MG63 (cell line): ENCODE results near the gene CAPS2. TPM values are rescaled to one million over a fixed set of nuclear protein-coding genes. Genes with fewer than 3 reads are reported as not detected.
A peak's percentile ranks its signal among the peaks of the same experiment; 100 is the strongest.

ENCODE experiments used
- DNase-seq: peaks from one replicate; pipeline ENCODE4 v3.0.0-alpha.2; 2020
- H3K27me3 ChIP-seq: fragments of 250-450 bp; sonication (Bioruptor Pico); 2 replicates; pipeline ENCODE4 v1.5.1; 2020; ENCODE audit warnings: mild to moderate bottlenecking, moderate library complexity
- H3K36me3 ChIP-seq: fragments of 250-450 bp; sonication (Bioruptor Pico); 2 replicates; pipeline ENCODE4 v1.5.1; 2020; ENCODE audit warnings: mild to moderate bottlenecking, moderate library complexity
- H3K4me3 ChIP-seq: fragments of 250-450 bp; sonication (Bioruptor Pico); 2 replicates; pipeline ENCODE4 v1.5.1; 2020; ENCODE audit warnings: mild to moderate bottlenecking, moderate library complexity
- H3K9me3 ChIP-seq: fragments of 250-450 bp; sonication (Bioruptor Pico); 2 replicates; pipeline ENCODE4 v1.5.1; 2020; ENCODE audit warnings: mild to moderate bottlenecking, moderate library complexity
- total RNA-seq: library from RNA; depleted of rRNA; stranded (reverse); fragments of >200 nt; shearing (Covaris generic); gene quantifications from 2 replicates; pipeline ENCODE4 v1.2.3, GENCODE V29; 2014; ENCODE audit warnings: low replicate concordance

The CAPS2 gene
- total RNA-seq, 1 experiment from 2014 or later: 0.43 TPM

- H3K4me3 ChIP-seq: no peak overlapping the region
- no peaks in the 10 kb centered on the region for H3K9me3 ChIP-seq
- DNase-seq: no peak
- H3K36me3 ChIP-seq: no peaks in the 10 kb centered on the region
- no peaks in the 10 kb centered on the region for H3K27me3 ChIP-seq
These were observed 12.3 kb downstream of the CAPS2 start for GRCh38 chr12:75317784-75318183.

- DNase-seq: peak; percentile 11
- H3K9me3 ChIP-seq: no peaks in the 10 kb centered on the region
- no peak overlapping the region for H3K4me3 ChIP-seq
- no peaks in the 10 kb centered on the region for H3K27me3 ChIP-seq
- H3K36me3 ChIP-seq: no peaks in the 10 kb centered on the region
These were observed 14.6 kb downstream of the CAPS2 start for GRCh38 chr12:75315518-75315917.

- Histone ChIP-seq H3K4me3 (no peak overlapping the region), H3K36me3 (no peaks in the 10 kb centered on the region), H3K27me3 (no peaks in the 10 kb centered on the region), H3K9me3 (no peaks in the 10 kb centered on the region)
- DNase-seq: no peak
These were observed 18.8 kb downstream of the CAPS2 start for GRCh38 chr12:75311369-75311768.

GRCh38 chr12:75308279-75308678, 21.8 kb downstream of the CAPS2 start:
- no peak overlapping the region for H3K4me3 ChIP-seq
- DNase-seq: no peak
- H3K9me3 ChIP-seq: no peaks in the 10 kb centered on the region
- no peaks in the 10 kb centered on the region for H3K36me3 ChIP-seq
- no peaks in the 10 kb centered on the region for H3K27me3 ChIP-seq

GRCh38 chr12:75305412-75306332, 24.5 kb downstream of the CAPS2 start:
- Histone ChIP-seq H3K9me3 (no peaks in the 10 kb centered on the region), H3K4me3 (no peak overlapping the region), H3K36me3 (no peaks in the 10 kb centered on the region), H3K27me3 (no peaks in the 10 kb centered on the region)
- DNase-seq: no peak

GRCh38 chr12:75302781-75303180, 27.3 kb downstream of the CAPS2 start:
- Histone ChIP-seq H3K4me3 (no peak overlapping the region), H3K9me3 (no peaks in the 10 kb centered on the region), H3K27me3 (no peaks in the 10 kb centered on the region), H3K36me3 (no peaks in the 10 kb centered on the region)
- no peak for DNase-seq

GRCh38 chr12:75302225-75302624, 27.9 kb downstream of the CAPS2 start:
- Histone ChIP-seq H3K4me3 (no peak overlapping the region), H3K9me3 (no peaks in the 10 kb centered on the region), H3K36me3 (no peaks in the 10 kb centered on the region), H3K27me3 (no peaks in the 10 kb centered on the region)
- DNase-seq: no peak

- Histone ChIP-seq H3K4me3 (no peak overlapping the region), H3K27me3 (no peaks in the 10 kb centered on the region), H3K9me3 (no peaks in the 10 kb centered on the region), H3K36me3 (no peaks in the 10 kb centered on the region)
- no peak for DNase-seq
These were observed 35.3 kb downstream of the CAPS2 start for GRCh38 chr12:75294797-75295196.

- Histone ChIP-seq H3K27me3 (no peaks in the 10 kb centered on the region), H3K4me3 (no peak overlapping the region), H3K9me3 (no peaks in the 10 kb centered on the region), H3K36me3 (no peaks in the 10 kb centered on the region)
- no peak for DNase-seq
These were observed 35.8 kb downstream of the CAPS2 start for GRCh38 chr12:75294336-75294735.

- no peaks in the 10 kb centered on the region for H3K27me3 ChIP-seq
- H3K9me3 ChIP-seq: no peaks in the 10 kb centered on the region
- no peak overlapping the region for H3K4me3 ChIP-seq
- no peaks in the 10 kb centered on the region for H3K36me3 ChIP-seq
- no peak for DNase-seq
These were observed 39.1 kb downstream of the CAPS2 start for GRCh38 chr12:75291014-75291413.

- Histone ChIP-seq H3K36me3 (no peaks in the 10 kb centered on the region), H3K4me3 (no peak overlapping the region), H3K27me3 (no peaks in the 10 kb centered on the region), H3K9me3 (no peaks in the 10 kb centered on the region)
- DNase-seq: no peak
These were observed 40.4 kb downstream of the CAPS2 start for GRCh38 chr12:75289753-75290152.

GRCh38 chr12:75288860-75289259, 41.3 kb downstream of the CAPS2 start:
- DNase-seq: no peak
- Histone ChIP-seq H3K4me3 (no peak overlapping the region), H3K27me3 (no peaks in the 10 kb centered on the region), H3K9me3 (no peaks in the 10 kb centered on the region), H3K36me3 (no peaks in the 10 kb centered on the region)

GRCh38 chr12:75275702-75276101, 54.4 kb downstream of the CAPS2 start:
- Histone ChIP-seq H3K36me3 (no peaks in the 10 kb centered on the region), H3K4me3 (no peak overlapping the region), H3K27me3 (no peaks in the 10 kb centered on the region), H3K9me3 (no peaks in the 10 kb centered on the region)
- no peak for DNase-seq

GRCh38 chr12:75271576-75271975, 58.5 kb downstream of the CAPS2 start:
- DNase-seq: no peak
- Histone ChIP-seq H3K4me3 (no peak overlapping the region), H3K9me3 (no peaks in the 10 kb centered on the region), H3K36me3 (no peaks in the 10 kb centered on the region), H3K27me3 (no peaks in the 10 kb centered on the region)

GRCh38 chr12:75270157-75270556, 60.0 kb downstream of the CAPS2 start:
- DNase-seq: no peak
- Histone ChIP-seq H3K36me3 (no peaks in the 10 kb centered on the region), H3K9me3 (no peaks in the 10 kb centered on the region; the same call in 1 of the 2 replicates), H3K27me3 (no peaks in the 10 kb centered on the region), H3K4me3 (no peak overlapping the region)

- H3K4me3 ChIP-seq: no peak overlapping the region
- DNase-seq: no peak
- H3K9me3 ChIP-seq: no peaks in the 10 kb centered on the region; the same call in 1 of the 2 replicates
- no peaks in the 10 kb centered on the region for H3K36me3 ChIP-seq
- H3K27me3 ChIP-seq: no peaks in the 10 kb centered on the region
These were observed 60.9 kb downstream of the CAPS2 start for GRCh38 chr12:75269209-75269608.

GRCh38 chr12:75260316-75260715, 69.8 kb downstream of the CAPS2 start:
- H3K9me3 ChIP-seq: no peaks in the 10 kb centered on the region
- no peaks in the 10 kb centered on the region for H3K36me3 ChIP-seq
- no peak overlapping the region for H3K4me3 ChIP-seq
- DNase-seq: no peak
- no peaks in the 10 kb centered on the region for H3K27me3 ChIP-seq

- no peaks in the 10 kb centered on the region for H3K27me3 ChIP-seq
- no peak overlapping the region for H3K4me3 ChIP-seq
- no peaks in the 10 kb centered on the region for H3K36me3 ChIP-seq
- no peak for DNase-seq
- no peaks in the 10 kb centered on the region for H3K9me3 ChIP-seq
These were observed 71.0 kb downstream of the CAPS2 start for GRCh38 chr12:75259143-75259542.
